OCI-LY3 (cell line): ENCODE results near the gene TLE6.

Experiments used
- H2AFZ ChIP-seq: fragments of 200-600, 300-600 bp; shearing (Covaris generic); 2 replicates; pipeline ENCODE4 v1.6.0; 2014; ENCODE audit warnings: antibody characterized with exemption, low read depth, low read length
- H3K27ac ChIP-seq: fragments of 200-600, 300-600 bp; sonication (generic); 2 replicates; pipeline ENCODE4 v1.5.1; 2014; ENCODE audit warnings: mild to moderate bottlenecking, low read length, moderate library complexity, mixed read lengths
- H3K27me3 ChIP-seq: fragments of 200-600, 300-600 bp; sonication (generic); 2 replicates; pipeline ENCODE4 v1.6.1; 2014; ENCODE audit warnings: low read depth, low read length, mixed read lengths
- H3K36me3 ChIP-seq: fragments of 200-600, 300-600 bp; sonication (generic); replicated peaks from 2 replicates; pipeline ENCODE3; 2014; ENCODE audit warnings: low read depth, low read length, mixed read lengths
- H3K4me1 ChIP-seq: fragments of 300-600, 200-600 bp; sonication (generic); 2 replicates; pipeline ENCODE4 v1.6.1; 2014; ENCODE audit warnings: low read length, mixed read lengths
- H3K4me2 ChIP-seq: fragments of 200-600, 300-600 bp; sonication (generic); 2 replicates; pipeline ENCODE4 v1.6.1; 2014; ENCODE audit warnings: low read length, mixed read lengths
- H3K4me3 ChIP-seq: fragments of 300-600, 200-600 bp; sonication (generic); 2 replicates; pipeline ENCODE4 v1.5.1; 2014; ENCODE audit warnings: antibody characterized with exemption, mild to moderate bottlenecking, low read length, moderate library complexity
- H3K79me2 ChIP-seq: fragments of 300-600, 200-600 bp; shearing (Covaris generic); 2 replicates; pipeline ENCODE4 v1.6.1; 2014; ENCODE audit warnings: mild to moderate bottlenecking, low read length, mixed read lengths
- H3K9ac ChIP-seq: fragments of 300-600, 200-600 bp; shearing (Covaris generic); 2 replicates; pipeline ENCODE4 v1.6.0; 2014; ENCODE audit warnings: mild to moderate bottlenecking, low read length, moderate library complexity
- H3K9me3 ChIP-seq: fragments of 200-600, 300-600 bp; shearing (Covaris generic); 2 replicates; pipeline ENCODE4 v1.6.1; 2014; ENCODE audit warnings: low read length, mixed read lengths; ENCODE audit not compliant: insufficient read depth
- H4K20me1 ChIP-seq: fragments of 200-600, 300-600 bp; sonication (generic); 2 replicates; pipeline ENCODE4 v1.6.1; 2016; ENCODE audit warnings: low read length, mixed read lengths; ENCODE audit not compliant: insufficient read depth
- EZH2phosphoT487 ChIP-seq: fragments of 200-600 bp; shearing (Covaris generic); IDR thresholded peaks from 2 replicates; pipeline ENCODE4 v1.6.1; 2018; ENCODE audit warnings: antibody characterized with exemption, mixed run types, low read depth
- TF ChIP-seq, protein P1 (sequence below): fragments of 200-600, 300-600 bp; sonication (generic); IDR thresholded peaks from 2 replicates; pipeline ENCODE4 v1.5.1; 2014; ENCODE audit warnings: antibody characterized with exemption, low read length, low read depth

TLE6 gene

DNA sequence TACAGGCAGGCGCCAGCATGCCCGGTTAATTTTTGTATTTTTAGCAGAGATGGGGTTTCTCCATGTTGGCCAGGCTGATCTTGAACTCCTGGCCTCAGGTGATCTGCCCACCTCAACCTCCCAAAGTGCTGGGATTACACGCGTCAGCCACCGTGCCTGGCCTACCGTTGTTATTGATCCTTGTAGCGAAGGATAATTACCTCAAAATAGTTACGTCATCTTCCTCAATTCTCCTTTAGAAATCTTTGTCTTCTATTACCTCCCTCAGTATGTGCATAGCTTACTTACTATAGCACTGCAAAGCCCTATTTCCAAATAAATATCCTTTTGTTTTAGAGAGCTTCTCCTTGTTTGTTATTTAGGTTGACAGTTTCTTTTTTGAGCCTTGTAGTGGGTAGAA, 9.4 kb upstream of the TLE6 start:
- no peaks in the 10 kb centered on the region for H4K20me1 ChIP-seq
- TF ChIP-seq EZH2phosphoT487: no peak
- TF ChIP-seq, protein P1, sequence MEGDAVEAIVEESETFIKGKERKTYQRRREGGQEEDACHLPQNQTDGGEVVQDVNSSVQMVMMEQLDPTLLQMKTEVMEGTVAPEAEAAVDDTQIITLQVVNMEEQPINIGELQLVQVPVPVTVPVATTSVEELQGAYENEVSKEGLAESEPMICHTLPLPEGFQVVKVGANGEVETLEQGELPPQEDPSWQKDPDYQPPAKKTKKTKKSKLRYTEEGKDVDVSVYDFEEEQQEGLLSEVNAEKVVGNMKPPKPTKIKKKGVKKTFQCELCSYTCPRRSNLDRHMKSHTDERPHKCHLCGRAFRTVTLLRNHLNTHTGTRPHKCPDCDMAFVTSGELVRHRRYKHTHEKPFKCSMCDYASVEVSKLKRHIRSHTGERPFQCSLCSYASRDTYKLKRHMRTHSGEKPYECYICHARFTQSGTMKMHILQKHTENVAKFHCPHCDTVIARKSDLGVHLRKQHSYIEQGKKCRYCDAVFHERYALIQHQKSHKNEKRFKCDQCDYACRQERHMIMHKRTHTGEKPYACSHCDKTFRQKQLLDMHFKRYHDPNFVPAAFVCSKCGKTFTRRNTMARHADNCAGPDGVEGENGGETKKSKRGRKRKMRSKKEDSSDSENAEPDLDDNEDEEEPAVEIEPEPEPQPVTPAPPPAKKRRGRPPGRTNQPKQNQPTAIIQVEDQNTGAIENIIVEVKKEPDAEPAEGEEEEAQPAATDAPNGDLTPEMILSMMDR: no peak
- no peak overlapping the region for H3K9ac ChIP-seq
- no peak overlapping the region for H3K4me2 ChIP-seq
- H2AFZ ChIP-seq: no peak overlapping the region
- H3K27me3 ChIP-seq: no peaks in the 10 kb centered on the region
- no peaks in the 10 kb centered on the region for H3K36me3 ChIP-seq
- H3K4me1 ChIP-seq: no peaks in the 10 kb centered on the region
- no peaks in the 10 kb centered on the region for H3K9me3 ChIP-seq
- H3K27ac ChIP-seq: no peak overlapping the region
- H3K4me3 ChIP-seq: no peak overlapping the region
- no peaks in the 10 kb centered on the region for H3K79me2 ChIP-seq

GRCh38 chr19:2969104-2969504, 8.3 kb upstream of the TLE6 start:
- no peak for TF ChIP-seq EZH2phosphoT487
- TF ChIP-seq, protein P1: no peak
- Histone ChIP-seq H2AFZ (no peak overlapping the region), H3K79me2 (no peaks in the 10 kb centered on the region), H3K4me3 (no peak overlapping the region), H3K9me3 (no peaks in the 10 kb centered on the region), H3K4me1 (no peaks in the 10 kb centered on the region), H3K4me2 (no peak overlapping the region), H3K27me3 (no peaks in the 10 kb centered on the region), H3K9ac (no peak overlapping the region), H3K36me3 (no peaks in the 10 kb centered on the region), H4K20me1 (no peaks in the 10 kb centered on the region), H3K27ac (no peak overlapping the region)

DNA sequence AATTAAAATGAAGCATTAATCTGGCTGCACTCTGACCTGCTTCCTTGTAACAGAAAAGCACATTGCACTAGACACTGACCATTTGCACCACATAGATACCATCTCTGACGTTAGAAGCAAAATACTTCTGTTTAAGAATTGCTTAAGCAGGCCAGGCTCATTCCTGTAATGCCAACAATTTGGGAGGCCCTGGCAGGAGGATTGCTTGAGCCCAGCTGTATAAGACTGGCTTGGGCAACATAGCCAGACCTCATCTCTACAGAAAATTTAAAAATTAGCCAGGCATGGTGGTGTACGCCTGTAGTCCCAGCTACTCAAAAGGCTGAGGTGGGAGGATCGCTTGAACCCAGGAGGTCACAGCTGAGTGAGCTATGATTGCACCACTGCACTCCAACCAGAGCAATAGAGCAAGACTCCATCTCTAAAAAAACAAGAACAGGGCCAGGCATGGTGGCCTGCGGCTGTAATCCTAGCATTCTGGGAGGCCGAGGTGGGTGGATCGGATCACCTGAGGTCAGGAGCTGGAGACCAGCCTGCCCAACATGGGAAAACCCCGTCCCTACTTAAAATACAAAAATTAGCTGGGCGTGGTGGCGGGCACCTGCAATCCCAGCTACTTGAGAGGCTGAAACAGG, 7.0 kb upstream of the TLE6 start:
- Histone ChIP-seq H4K20me1 (no peaks in the 10 kb centered on the region), H3K36me3 (no peaks in the 10 kb centered on the region), H3K9me3 (no peaks in the 10 kb centered on the region), H3K79me2 (no peaks in the 10 kb centered on the region), H3K27ac (no peak overlapping the region), H3K9ac (no peak overlapping the region), H3K4me1 (no peaks in the 10 kb centered on the region), H2AFZ (no peak overlapping the region), H3K4me2 (no peak overlapping the region), H3K27me3 (no peaks in the 10 kb centered on the region), H3K4me3 (no peak overlapping the region)
- TF ChIP-seq, protein P1: no peak
- TF ChIP-seq EZH2phosphoT487: no peak

GRCh38 chr19:2973229-2973628, 4.1 kb upstream of the TLE6 start:
- Histone ChIP-seq H3K4me1 (peaks cover 12% of the 10 kb centered on the region), H3K36me3 (no peaks in the 10 kb centered on the region), H3K27ac (no peak overlapping the region), H4K20me1 (no peaks in the 10 kb centered on the region), H3K9me3 (no peaks in the 10 kb centered on the region), H3K79me2 (no peaks in the 10 kb centered on the region), H3K4me2 (no peak overlapping the region), H3K27me3 (no peaks in the 10 kb centered on the region), H2AFZ (no peak overlapping the region), H3K4me3 (no peak overlapping the region), H3K9ac (no peak overlapping the region)
- TF ChIP-seq, protein P1: no peak
- no peak for TF ChIP-seq EZH2phosphoT487
